Heart right ventricle (tissue), 16 donors: ENCODE results near the gene LMX1B. TPM values are rescaled to one million over a fixed set of nuclear protein-coding genes. Genes with fewer than 3 reads are reported as not detected.

Source experiments
- ATAC-seq, 8 donors: fragments of 200-7000 bp; cut with Tn5 transposase; one replicate each; pipeline ENCODE4 v1.9.1; 2020; ENCODE audit warnings: mild to moderate bottlenecking in 8 of 8, moderate library complexity in 8 of 8, moderate number of reproducible peaks in 1 of 8
- DNase-seq, 2 donors: peaks; one replicate each; pipeline ENCODE4 v3.0.0-alpha.2; 2020
- H3K27ac ChIP-seq, 10 donors: fragments of 200-600 bp; sonication (generic) in 2 of 10; one replicate each; pipeline versions ENCODE4 v1.5.0 to v1.8.0; 2020 to 2022; ENCODE audit warnings: mild to moderate bottlenecking in 3 of 10
- H3K27me3 ChIP-seq, 7 donors: fragments of 200-600 bp; one replicate each; pipeline ENCODE4 v1.8.0; 2021 to 2022; ENCODE audit warnings: mild to moderate bottlenecking in 2 of 7
- H3K36me3 ChIP-seq, 9 donors: fragments of 200-600 bp; sonication (generic) in 1 of 9; one replicate each; pipeline versions ENCODE4 v1.5.0 to v1.8.0; 2020 to 2022; ENCODE audit warnings: mild to moderate bottlenecking in 2 of 9
- H3K4me1 ChIP-seq, 9 donors: fragments of 200-600 bp; sonication (generic) in 1 of 9; one replicate each; pipeline versions ENCODE4 v1.5.0 to v1.8.0; 2020 to 2022; ENCODE audit warnings: mild to moderate bottlenecking in 4 of 9
- H3K4me3 ChIP-seq, 10 donors: fragments of 200-600 bp; sonication (generic) in 2 of 10; one replicate each; pipeline versions ENCODE4 v1.5.0 to v1.8.0; 2020 to 2022; ENCODE audit warnings: mild to moderate bottlenecking in 7 of 10, moderate library complexity in 2 of 10
- H3K9me3 ChIP-seq, 11 donors: fragments of 200-600 bp in 10 of 11; sonication (generic) in 2 of 11; one replicate each; pipeline versions ENCODE4 v1.5.0 to v1.8.0; 2013 to 2022; ENCODE audit warnings: mild to moderate bottlenecking in 2 of 11, control low read depth in 1 of 11, moderate library complexity in 1 of 11
- CTCF ChIP-seq, 9 donors: fragments of 200-600 bp; sonication (generic) in 2 of 9; IDR thresholded peaks; one replicate each; pipeline versions ENCODE4 v1.5.0 to v1.8.0; 2021 to 2022; ENCODE audit warnings: antibody characterized with exemption in 9 of 9, mild to moderate bottlenecking in 5 of 9, moderate library complexity in 1 of 9
- WGBS, 2 donors: extraction: QIAGEN DNeasy Blood & Tissue Kit; methylation state at CpG; one replicate each; pipeline ENCODE4 v1.1.7; 2013; ENCODE audit warnings: inconsistent platforms in 1 of 2; 5-methylcytosine and 5-hydroxymethylcytosine counted together
- intact Hi-C, 10 donors: fragments of 100-400 bp; cut with DNase I; formaldehyde crosslinking; loops; one replicate each; pipeline versions ENCODE4 v1.11.1 to v1.14.2; 2022
- polyA plus RNA-seq, 2 donors: library from polyadenylated mRNA; stranded (reverse); fragments of 200-250 nt; gene quantifications; one replicate each; pipeline ENCODE4 v1.2.3, GENCODE V29; 2013
- total RNA-seq, 10 donors: library from RNA; stranded (reverse); fragmentation: NEBNext Ultra II Directional in 3 of 10; extraction: Animal tissue kit (Norgen Biotek cat#: 25700) in 3 of 10; gene quantifications; one replicate each; pipeline versions ENCODE4 v1.2.1 to v1.2.4, GENCODE V29; 2021 to 2023
- donor health status: Arrhythmogenic right ventricular cardiomyopathy.
- donor health status: ischemic (EF 13 %, LVEDD 7.1; RV severe dilation, severe dysfunction).
- donor health status: healthy with polysubstance abuse.
- donor health status: DM: no; HTN: yes; CAD: no.
- donor health status: DM: no; HTN: no; CAD: no.
- donor health status: ischemic (EF 25% LVEDD 6.9; RV normal size, moderate dysfunction).
- donor health status: ischemic (EF 25% LVEDD 5.7; RV mildly dilated, moderate dysfunction).
- donor health status: healthy.
- donor health status: DM: yes; HTN: yes; CAD: no.
- donor health status: Ischemic cardiomyopathy.
- donor health status: ischemic (EF 35%, LVEDD 5.7; RV mildly dilated, moderate dysfunction).
- donor health status: nonischemic (EF 11% LVEDD 7.7; RV severe dilation, severe dysfunction).
- donor health status: DM: yes; HTN: yes; CAD: no.
- donor health status: PGD.
- donor health status: ischemic (EF 29% LVEDD 5.4; RV normal size, mild dysfunction).
- donor health status: nonischemic (EF 23%, LVEDD 6.1; RV moderate dilation, normal function).

LMX1B gene
- total and polyA plus RNA-seq, 12 donors = 0.25 to 0.97 (median 0.37) TPM

GRCh38 chr9:126617003-126617822, 3.5 kb downstream of the LMX1B start:
- intact Hi-C loops = loop anchor here in 3 of 10 donors (10.0 kb wide), 2 partner anchors 78 to 168 kb away; no protein-coding TSS in a partner anchor
- no peaks in the 10 kb centered on the region for H3K9me3 ChIP-seq
- H3K27ac ChIP-seq = no peak overlapping the region
- peaks cover 48 to 96% (median 93%) of the 10 kb centered on the region in 7 donors for H3K27me3 ChIP-seq
- WGBS, 2 donors = 53 to 58% methylated on average over 18 of the region's 18 CpGs
- ATAC-seq (no peak), DNase-seq (no peak)
- no peak overlapping the region for H3K4me3 ChIP-seq
- H3K4me1 ChIP-seq = peaks cover 0 to 28% (median 15%) of the 10 kb centered on the region in 9 donors
- no peaks in the 10 kb centered on the region for H3K36me3 ChIP-seq
- TF ChIP-seq CTCF (IDR thresholded peaks at IDR 0.05) = no peak

- peaks cover 46 to 96% (median 93%) of the 10 kb centered on the region in 7 donors for H3K27me3 ChIP-seq
Observed at GRCh38 chr9:126617823-126618165, 4.1 kb downstream of the LMX1B start.

GRCh38 chr9:126618190-126618584, 4.5 kb downstream of the LMX1B start:
- no peak for TF ChIP-seq CTCF (IDR thresholded peaks at IDR 0.05)
- no peaks in the 10 kb centered on the region for H3K36me3 ChIP-seq
- no peak overlapping the region for H3K4me3 ChIP-seq
- ATAC-seq (no peak), DNase-seq (no peak)
- H3K4me1 ChIP-seq = peaks cover 0 to 20% (median 7%) of the 10 kb centered on the region in 9 donors
- intact Hi-C loops = loop anchor here in 3 of 10 donors (10.0 kb wide), 2 partner anchors 77 to 167 kb away; no protein-coding TSS in a partner anchor
- WGBS, 2 donors = 25 to 31% methylated on average over 11 of the region's 11 CpGs
- no peak overlapping the region for H3K27ac ChIP-seq
- peaks cover 46 to 96% (median 93%) of the 10 kb centered on the region in 7 donors for H3K27me3 ChIP-seq
- H3K9me3 ChIP-seq = no peaks in the 10 kb centered on the region

More at GRCh38 chr9:126617823-126618165, 4.1 kb downstream of the LMX1B start:
- no peak for TF ChIP-seq CTCF (IDR thresholded peaks at IDR 0.05)
- H3K27ac ChIP-seq = no peak overlapping the region
- no peak overlapping the region for H3K4me3 ChIP-seq
- no peak for ATAC-seq
- DNase-seq = no peak
- peaks cover 0 to 24% (median 11%) of the 10 kb centered on the region in 9 donors for H3K4me1 ChIP-seq
- 20 to 35% methylated on average over 12 of the region's 12 CpGs for WGBS, 2 donors
- intact Hi-C loops = loop anchor here in 3 of 10 donors (10.0 kb wide), 2 partner anchors 77 to 167 kb away; no protein-coding TSS in a partner anchor
- no peaks in the 10 kb centered on the region for H3K9me3 ChIP-seq
- H3K36me3 ChIP-seq = no peaks in the 10 kb centered on the region

GRCh38 chr9:126618585-126619360, 5.0 kb downstream of the LMX1B start:
- no peak overlapping the region for H3K27ac ChIP-seq
- no peaks in the 10 kb centered on the region for H3K36me3 ChIP-seq
- 25 to 27% methylated on average over 44 to 50 of the region's 50 CpGs for WGBS, 2 donors
- H3K9me3 ChIP-seq = no peaks in the 10 kb centered on the region
- intact Hi-C loops = loop anchor here in 3 of 10 donors (10.0 kb wide), 2 partner anchors 76 to 166 kb away; no protein-coding TSS in a partner anchor
- H3K4me3 ChIP-seq = no peak overlapping the region
- ATAC-seq (no peak), DNase-seq (no peak)
- H3K4me1 ChIP-seq = peaks cover 0 to 19% (median 5%) of the 10 kb centered on the region in 9 donors
- H3K27me3 ChIP-seq = peaks cover 51 to 96% (median 96%) of the 10 kb centered on the region in 7 donors
- TF ChIP-seq CTCF (IDR thresholded peaks at IDR 0.05) = no peak
